HG02678 (cell line): Measurements from ENCODE around the gene FAM25A.
A peak's percentile ranks its signal among the peaks of the same experiment; 100 is the strongest.
"Not testable (repeated sequence)": the region's sequence is repeated elsewhere in the genome, so short reads cannot be mapped to it uniquely, and the experiment has no call there.

Experiments used
- ATAC-seq: cut with Tn5 transposase; IDR thresholded peaks from one replicate; pipeline ENCODE4 v1.9.1; 2021; ENCODE audit warnings: mild to moderate bottlenecking, moderate library complexity; ENCODE audit not compliant: unreplicated experiment

Gene FAM25A

DNA sequence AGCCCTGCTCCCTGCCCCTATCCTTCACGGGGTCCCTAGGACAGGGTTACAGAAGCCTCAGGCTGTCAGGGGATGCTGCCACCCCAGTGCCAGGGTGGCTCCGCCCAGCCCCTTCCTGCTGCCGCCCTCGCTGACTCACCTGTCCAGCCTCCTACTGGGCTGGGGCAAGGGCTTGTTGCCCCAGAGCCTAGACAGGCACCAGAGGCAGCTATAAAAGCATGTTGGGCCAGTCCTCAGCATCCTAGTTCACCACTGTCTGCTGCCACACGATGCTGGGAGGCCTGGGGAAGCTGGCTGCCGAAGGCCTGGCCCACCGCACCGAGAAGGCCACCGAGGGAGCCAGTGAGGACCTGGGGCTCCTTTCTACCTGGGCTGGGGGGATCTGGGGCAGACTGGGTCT is at the start of gene FAM25A:
Gene FAM25A, plus strand, starts transcription at position 239 of the 400 bp plus-strand sequence. Its CDS starts 31 bp downstream, at position 270.
- not testable (repeated sequence) for ATAC-seq

DNA sequence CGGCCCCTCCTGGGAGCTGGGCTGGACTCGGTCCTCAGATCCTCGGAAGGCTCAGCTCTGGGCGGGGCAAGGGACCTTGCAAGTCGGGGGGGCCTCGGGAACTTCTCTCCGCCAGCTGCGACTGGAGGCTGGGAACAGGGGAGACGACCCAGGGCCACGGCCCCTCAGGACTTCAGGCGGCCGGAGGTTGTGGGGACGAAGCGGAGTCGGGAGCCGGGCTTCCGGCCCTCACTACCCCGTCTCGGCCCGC is 49.2 kb upstream of the FAM25A start:
- ATAC-seq = no peak

DNA sequence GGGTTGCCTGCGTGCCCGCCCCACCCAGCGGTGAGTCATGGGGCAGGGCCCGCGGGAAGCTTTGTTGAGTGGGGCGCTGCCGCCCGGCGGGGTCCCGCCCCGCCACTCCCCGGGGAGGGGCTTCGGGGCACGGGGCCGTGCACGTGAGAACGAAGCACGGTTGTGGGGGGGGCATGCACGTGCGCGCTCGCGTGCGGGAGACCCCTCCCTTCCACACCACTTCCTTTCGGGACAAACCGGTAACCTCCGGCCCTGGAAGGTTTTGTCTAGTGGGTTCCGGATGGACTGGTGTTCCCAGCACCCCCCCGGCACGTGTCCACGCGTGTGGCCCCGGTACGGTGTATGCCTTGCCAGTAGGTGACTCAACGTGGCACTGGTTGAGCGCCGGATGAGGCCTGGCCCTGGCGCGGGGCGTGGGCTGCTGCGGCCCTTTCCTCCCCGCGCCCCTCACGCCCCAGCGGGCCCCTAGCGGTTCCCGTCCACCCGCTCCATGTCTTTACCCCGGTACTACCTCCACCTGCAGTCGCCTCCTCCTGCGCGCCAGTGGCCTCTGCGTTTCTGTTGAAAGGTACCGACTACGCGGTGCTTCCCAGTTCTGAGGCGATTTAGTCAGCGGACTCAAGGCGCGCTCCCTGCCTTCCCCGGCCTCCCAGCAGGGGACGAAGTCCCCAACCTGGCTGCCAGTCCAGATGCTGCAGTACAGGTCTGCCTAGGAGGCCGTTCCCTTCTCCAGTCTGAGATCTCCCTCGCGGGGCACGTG is 48.7 kb upstream of the FAM25A start:
- ATAC-seq = peak; percentile 78

DNA sequence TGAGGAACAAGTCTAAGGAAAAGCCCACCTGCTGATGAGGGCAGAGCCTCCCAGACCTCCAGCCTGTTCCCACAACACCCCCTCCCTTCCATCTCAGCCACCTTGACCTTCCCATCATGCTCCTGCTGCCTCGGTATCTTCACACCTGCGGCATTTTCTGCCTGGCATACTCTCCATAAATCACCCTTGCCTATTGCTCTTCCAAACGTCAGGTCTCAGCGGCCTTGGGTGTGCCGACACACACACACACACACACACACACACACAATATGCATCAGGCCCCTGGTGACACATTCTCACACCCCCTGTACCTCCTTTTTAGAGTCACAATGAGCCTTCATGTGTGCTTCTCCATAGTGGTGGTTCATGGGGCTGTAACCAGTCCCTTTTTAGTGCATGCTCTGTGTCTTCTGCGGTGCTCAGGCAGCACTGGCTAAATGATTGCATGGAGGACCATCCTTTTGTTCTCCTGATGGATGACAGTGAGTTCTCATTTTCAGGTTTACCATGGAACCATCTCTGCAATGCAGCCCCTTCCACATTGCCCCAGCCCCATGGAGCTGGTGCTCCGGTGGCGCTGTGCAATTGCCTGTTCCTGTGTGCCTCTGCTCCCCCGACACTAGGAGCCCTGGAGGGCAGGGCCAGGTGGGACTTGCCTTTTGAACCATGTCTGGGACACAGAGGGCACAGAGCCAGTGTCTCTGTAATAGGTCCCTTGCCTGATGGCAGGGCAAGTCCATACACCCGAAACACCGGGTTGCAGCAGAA is 47.3 kb upstream of the FAM25A start:
- ATAC-seq = no peak

DNA sequence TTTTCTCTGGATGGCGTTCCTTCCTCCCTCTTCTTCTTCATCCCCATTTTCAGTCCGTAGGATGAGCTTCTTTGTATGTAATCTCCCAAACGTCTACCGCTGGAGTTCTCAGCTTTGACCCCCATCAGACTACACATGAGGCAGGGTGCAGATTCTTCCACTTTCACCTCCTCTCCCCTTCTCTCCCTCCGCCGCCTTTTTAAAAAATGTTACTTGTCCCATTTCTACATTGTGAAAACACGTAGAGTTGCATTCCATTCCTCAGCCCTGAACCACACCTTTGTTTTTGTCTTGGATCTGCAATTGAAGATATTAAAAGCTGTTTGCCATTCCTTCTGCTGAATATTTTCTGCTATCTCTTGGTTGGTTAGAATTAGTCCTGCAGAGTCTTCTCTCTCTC is 45.6 kb upstream of the FAM25A start:
- ATAC-seq = no peak

DNA sequence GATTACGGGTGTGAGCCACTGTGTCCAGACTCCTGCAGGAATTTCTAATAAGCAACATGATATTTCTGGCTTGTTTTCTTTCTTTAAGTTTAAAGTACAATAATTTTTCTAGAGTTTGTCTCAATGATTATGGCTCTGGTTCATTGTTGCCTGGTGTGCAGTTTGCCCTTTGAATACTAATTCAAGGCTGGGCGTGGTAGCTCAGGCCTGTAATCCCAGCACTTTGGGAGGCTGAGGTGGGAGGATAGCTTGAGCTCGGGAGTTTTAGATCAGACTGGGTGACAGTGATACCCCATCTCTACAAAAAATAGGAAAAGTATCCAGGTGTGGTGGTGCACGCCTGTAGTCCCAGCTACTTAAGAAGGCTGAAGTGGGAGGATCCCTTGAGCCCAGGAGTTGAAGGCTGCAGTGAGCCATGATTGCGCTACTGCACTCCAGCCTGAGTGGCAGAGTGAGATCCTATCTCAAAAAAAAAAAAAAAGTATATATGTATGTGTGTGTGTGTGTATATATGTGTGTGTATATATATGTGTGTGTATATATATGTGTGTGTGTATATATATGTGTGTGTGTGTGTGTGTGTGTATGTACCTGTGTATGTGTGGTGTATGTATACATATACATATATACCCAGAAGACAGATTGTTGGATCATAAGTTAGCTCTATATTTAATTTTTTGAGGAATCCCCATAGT is 43.6 kb upstream of the FAM25A start:
- ATAC-seq = no peak

DNA sequence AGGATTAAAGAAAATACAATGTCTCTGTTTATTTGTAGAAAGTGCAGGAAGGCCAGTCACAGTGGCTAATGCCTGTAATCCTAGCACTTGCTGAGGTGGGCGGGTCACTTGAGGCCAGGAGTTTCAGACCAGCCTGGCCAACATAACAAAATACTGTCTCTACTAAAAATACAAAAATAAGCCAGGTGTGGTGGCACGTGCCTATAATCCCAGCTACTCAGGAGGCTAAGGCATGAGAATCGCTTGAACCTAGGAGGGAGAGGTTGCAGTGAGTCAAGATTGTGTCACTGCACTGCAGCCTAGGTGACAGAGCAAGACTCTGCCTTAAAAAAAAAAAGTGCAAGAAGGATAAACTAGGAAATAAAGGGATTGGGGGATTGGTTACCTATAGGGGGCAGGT is 41.6 kb upstream of the FAM25A start:
- not testable (repeated sequence) for ATAC-seq

DNA sequence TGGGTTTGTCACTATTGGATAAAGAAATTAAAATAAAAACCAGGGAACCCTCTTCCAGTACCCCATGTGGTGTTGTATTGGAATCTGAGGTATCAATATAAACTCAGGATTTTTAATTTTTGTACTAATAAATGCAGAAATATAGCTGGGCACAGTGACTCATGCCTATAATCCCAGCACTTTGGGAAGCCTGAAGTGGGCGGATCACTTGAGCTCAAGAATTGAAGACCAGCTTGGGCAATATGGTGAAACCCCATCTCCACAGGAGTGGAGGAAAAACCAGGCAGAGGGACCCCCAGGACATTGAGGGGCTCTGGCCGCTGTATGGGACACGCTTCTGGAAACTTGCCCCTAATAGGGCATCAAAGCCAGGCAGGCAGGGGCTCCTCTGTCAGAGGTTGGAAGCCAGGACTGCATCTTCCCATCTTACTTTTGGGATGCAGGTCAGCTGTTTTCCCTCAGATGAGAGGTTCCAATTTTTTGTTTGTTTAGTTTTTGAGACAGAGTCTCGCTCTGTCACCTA is 40.7 kb upstream of the FAM25A start:
- ATAC-seq = no peak

GRCh38 chr10:86979977-86980448 is 40.1 kb upstream of the FAM25A start:
- ATAC-seq = no peak

DNA sequence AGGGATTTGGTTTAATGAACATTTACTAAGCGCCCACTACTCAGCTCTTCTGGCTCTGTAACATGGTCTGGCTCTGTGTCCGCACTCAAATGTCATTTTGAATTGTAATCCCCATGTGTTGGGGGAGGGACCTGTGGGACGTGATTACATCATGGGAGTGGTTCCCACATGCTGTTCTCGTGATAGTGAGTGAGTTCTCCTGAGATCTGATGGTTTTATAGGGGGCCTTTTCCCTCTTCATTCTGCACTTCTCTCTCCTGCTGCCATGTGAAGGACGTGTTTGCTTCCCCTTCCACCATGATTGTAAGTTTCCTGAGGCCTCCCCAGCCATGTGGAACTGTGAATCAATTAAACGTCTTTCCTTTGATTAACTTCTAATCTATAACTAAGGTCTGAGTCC is 39.1 kb upstream of the FAM25A start:
- ATAC-seq = not testable (repeated sequence)

- ATAC-seq = no peak
Observed at GRCh38 chr10:86981716-86982115, 38.4 kb upstream of the FAM25A start.

- not testable (repeated sequence) for ATAC-seq
Observed at GRCh38 chr10:86984498-86984897, 35.6 kb upstream of the FAM25A start.

DNA sequence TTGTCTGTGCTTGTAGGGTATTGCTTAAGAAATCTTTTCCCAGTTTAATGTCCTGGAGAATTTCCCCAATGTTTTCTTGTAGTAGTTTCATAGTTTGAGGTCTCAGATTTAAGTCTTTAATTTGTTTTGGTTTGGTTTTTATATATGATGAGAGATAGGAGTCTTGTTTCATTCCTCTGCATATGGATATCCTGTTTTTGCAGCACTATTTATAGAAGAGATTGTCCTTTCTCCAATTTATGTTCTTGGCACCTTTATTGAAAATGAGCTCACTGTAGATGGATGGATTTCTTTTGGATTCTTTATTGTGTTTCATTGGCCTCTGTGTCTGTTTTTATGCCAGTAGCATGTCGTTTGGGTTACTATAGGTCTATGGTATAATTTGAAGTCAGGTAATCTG is 31.6 kb upstream of the FAM25A start:
- ATAC-seq = no peak

- not testable (repeated sequence) for ATAC-seq
Observed at GRCh38 chr10:86991362-86991761, 28.7 kb upstream of the FAM25A start.

DNA sequence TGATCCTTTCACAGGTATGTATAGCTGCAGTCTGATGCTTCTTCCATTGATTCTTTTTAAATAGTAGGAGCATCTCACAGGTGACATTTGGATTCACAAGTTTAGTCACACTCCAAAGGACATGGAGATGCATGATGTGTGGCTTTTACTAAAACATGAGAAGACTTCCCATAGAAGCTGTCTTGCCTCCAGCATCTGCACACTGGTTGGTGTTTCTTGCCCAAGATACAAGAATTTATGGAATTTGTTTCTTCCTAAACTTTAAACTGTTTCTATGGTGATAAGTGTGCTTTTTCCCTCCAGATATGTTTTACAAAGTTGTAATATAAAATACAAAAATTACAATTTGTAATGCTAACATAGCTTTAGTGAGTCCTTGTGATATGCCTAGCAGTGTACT is 27.6 kb upstream of the FAM25A start:
- no peak for ATAC-seq

DNA sequence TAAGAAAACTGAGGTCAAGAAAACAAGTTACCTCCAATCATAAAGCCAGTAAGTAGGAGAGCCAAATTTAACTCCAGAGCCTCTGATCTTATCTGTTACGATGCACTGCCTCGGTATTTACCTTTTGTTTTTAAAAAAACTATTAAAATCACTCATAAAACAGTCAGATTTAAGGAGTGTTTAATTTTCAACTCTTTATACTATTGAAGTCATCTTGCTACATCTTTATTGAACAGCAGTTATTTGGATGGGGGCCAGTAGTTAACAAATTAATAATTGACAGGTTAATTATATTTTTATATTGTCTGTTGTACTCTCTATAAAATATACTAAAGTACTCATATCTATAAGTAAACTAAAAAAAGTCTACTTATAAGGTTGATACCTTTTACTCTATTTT is 27.2 kb upstream of the FAM25A start:
- ATAC-seq = no peak

GRCh38 chr10:86999802-87000403 is 20.2 kb upstream of the FAM25A start:
- ATAC-seq = not testable (repeated sequence)

- ATAC-seq = no peak
Observed at GRCh38 chr10:87000491-87000890, 19.6 kb upstream of the FAM25A start.

- not testable (repeated sequence) for ATAC-seq
Observed at GRCh38 chr10:87007124-87007523, 13.0 kb upstream of the FAM25A start.

- not testable (repeated sequence) for ATAC-seq
Observed at GRCh38 chr10:87007674-87008073, 12.4 kb upstream of the FAM25A start.

DNA sequence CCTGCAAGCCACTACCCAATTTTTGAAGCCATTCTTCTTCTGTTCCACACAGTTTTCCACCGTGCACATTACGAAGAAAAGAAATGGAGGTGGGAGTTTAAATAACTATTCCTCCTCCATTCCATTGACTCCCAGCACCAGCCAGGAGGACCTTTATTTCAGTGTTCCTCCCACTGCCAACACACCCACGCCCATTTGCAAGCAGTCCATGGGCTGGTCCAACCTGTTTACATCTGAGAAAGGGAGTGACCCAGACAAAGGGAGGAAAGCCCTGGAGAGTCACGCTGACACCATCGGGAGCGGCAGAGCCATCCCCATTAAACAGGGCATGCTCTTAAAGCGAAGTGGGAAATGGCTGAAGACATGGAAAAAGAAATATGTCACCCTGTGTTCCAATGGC is 11.8 kb upstream of the FAM25A start:
- ATAC-seq = not testable (repeated sequence)
